LNCaP clone FGC (cell line): Measurements from ENCODE around the gene ELOVL2.

ENCODE experiments used
- DNase-seq: peaks from one replicate; pipeline ENCODE4 v3.0.0-alpha.2; 2011; ENCODE audit warnings: low read depth
- H3K4me3 ChIP-seq: 2 replicates; pipeline ENCODE4 v1.5.1; 2011; ENCODE audit warnings: mild to moderate bottlenecking, low read depth, low read length, control low read depth
- CTCF ChIP-seq: IDR thresholded peaks from 2 replicates; pipeline ENCODE4 v1.5.1; 2012; ENCODE audit warnings: mild to moderate bottlenecking; ENCODE audit not compliant: control insufficient read depth, insufficient read depth; ENCODE audit errors: extremely low read depth

The ELOVL2 gene

GRCh38 chr6:10939840-10940239 is 104.3 kb downstream of the ELOVL2 start:
- no peak for DNase-seq
- H3K4me3 ChIP-seq = no peak overlapping the region
- no peak for TF ChIP-seq CTCF

- TF ChIP-seq CTCF = no peak
- DNase-seq = peak; percentile 85
- H3K4me3 ChIP-seq = no peak overlapping the region
Observed at GRCh38 chr6:10933126-10933525, 111.0 kb downstream of the ELOVL2 start.
